Endothelial cell of umbilical vein (primary cell): ENCODE data around the gene MYO18A. TPM values are rescaled to one million over a fixed set of nuclear protein-coding genes. Genes with fewer than 3 reads are reported as not detected.
A peak's percentile ranks its signal among the peaks of the same experiment; 100 is the strongest.

Source experiments
- BruUV-seq: library from RNA; stranded (reverse); fragments of 400-500 nt; replicated peaks from 2 replicates; lab custom pipeline; 2021; lab: Mats Ljungman, UMichigan
- CTCF ChIA-PET: fragments of 300-600, 350-600 bp; sonication (Branson Sonifier 250); formaldehyde crosslinking; loops from one replicate; lab custom pipeline; 2021; ENCODE audit warnings: antibody characterized with exemption, inconsistent platforms; lab: Charles Lee
- POLR2A ChIA-PET: fragments of 300-600, 350-600 bp; sonication (Branson Sonifier 250); formaldehyde crosslinking; loops from one replicate; lab custom pipeline; 2021; ENCODE audit warnings: antibody characterized with exemption, inconsistent platforms; lab: Charles Lee
- DNase-seq: peaks from one replicate; pipeline ENCODE4 v3.0.0-alpha.2; 2011; ENCODE audit warnings: low read depth, low spot score
- FAIRE-seq: peaks from 2 replicates; lab custom pipeline; 2011; peaks lifted over from hg19 to GRCh38; lab: Jason Lieb, UNC
- H2AFZ ChIP-seq: 2 replicates; pipeline ENCODE4 v1.6.0; 2012; ENCODE audit warnings: low read depth, low read length, control low read depth, inconsistent platforms
- H3K27ac ChIP-seq: 2 replicates; pipeline ENCODE4 v1.5.1; 2011; ENCODE audit warnings: low read depth, mild to moderate bottlenecking, control low read depth, low read length, moderate library complexity; ENCODE audit not compliant: insufficient read depth
- H3K27me3 ChIP-seq, 2 experiments: 2 replicates each; pipeline versions ENCODE4 v1.6.0 to v1.6.1; 2011; ENCODE audit warnings: low read length in 2 of 2, mixed read lengths in 1 of 2; ENCODE audit not compliant: control insufficient read depth in 2 of 2, insufficient read depth in 2 of 2
- H3K36me3 ChIP-seq, 2 experiments: 2 replicates in 1 of 2; 3 replicates in 1 of 2; pipeline ENCODE4 v1.5.1; 2011; ENCODE audit warnings: low read length in 2 of 2, mild to moderate bottlenecking in 1 of 2, moderate library complexity in 1 of 2; ENCODE audit not compliant: control insufficient read depth in 2 of 2, insufficient read depth in 2 of 2; ENCODE audit errors: extremely low read depth in 1 of 2
- H3K4me1 ChIP-seq: 3 replicates; pipeline ENCODE4 v1.5.1; 2011; ENCODE audit warnings: mild to moderate bottlenecking, low read length; ENCODE audit not compliant: control insufficient read depth, insufficient read depth; ENCODE audit errors: extremely low read depth
- H3K4me2 ChIP-seq: 2 replicates; pipeline ENCODE4 v1.6.1; 2011; ENCODE audit warnings: low read length, control low read depth, mixed read lengths; ENCODE audit not compliant: insufficient read depth
- H3K4me3 ChIP-seq, 3 experiments: fragments of 200-600 bp in 1 of 3; sonication (generic), shearing (Covaris generic) in 1 of 3; replicated peaks in 1 of 3; 2 replicates each; pipeline ENCODE4 v1.5.1; 2011 to 2016; ENCODE audit warnings: control low read depth in 3 of 3, low read length in 3 of 3, mild to moderate bottlenecking in 2 of 3, inconsistent platforms in 1 of 3, low read depth in 1 of 3, moderate library complexity in 1 of 3; ENCODE audit not compliant: insufficient read depth in 1 of 3
- H3K79me2 ChIP-seq: 2 replicates; pipeline ENCODE4 v1.6.0; 2012; ENCODE audit warnings: low read length, inconsistent platforms; ENCODE audit not compliant: control insufficient read depth, insufficient read depth
- H3K9ac ChIP-seq: replicated peaks from 2 replicates; pipeline ENCODE3; 2011; ENCODE audit warnings: low read length, control low read depth; ENCODE audit not compliant: insufficient read depth; ENCODE audit errors: extremely low read depth
- H3K9me1 ChIP-seq: replicated peaks from 3 replicates; pipeline ENCODE4 v1.6.0; 2011; ENCODE audit warnings: mild to moderate bottlenecking, low read length; ENCODE audit not compliant: control insufficient read depth, insufficient read depth; ENCODE audit errors: extremely low read depth
- H3K9me3 ChIP-seq: replicated peaks from 2 replicates; pipeline ENCODE4 v1.5.1; 2012; ENCODE audit warnings: low read length, inconsistent platforms; ENCODE audit not compliant: control insufficient read depth, insufficient read depth
- H4K20me1 ChIP-seq: replicated peaks from 2 replicates; pipeline ENCODE3; 2011; ENCODE audit warnings: mild to moderate bottlenecking, low read length; ENCODE audit not compliant: control insufficient read depth, insufficient read depth; ENCODE audit errors: extremely low read depth
- FOS ChIP-seq: IDR thresholded peaks from 2 replicates; pipeline ENCODE4 v1.6.1; 2011; ENCODE audit warnings: mild to moderate bottlenecking, low read length, moderate library complexity, borderline replicate concordance; ENCODE audit not compliant: insufficient read depth
- GATA2 ChIP-seq: IDR thresholded peaks from 2 replicates; pipeline ENCODE4 v1.7.0; 2011; ENCODE audit warnings: low read depth, mild to moderate bottlenecking, moderate library complexity, mixed read lengths, low read length; ENCODE audit not compliant: insufficient read length, insufficient read depth
- MYC ChIP-seq: IDR thresholded peaks from one replicate; pipeline ENCODE4 v1.6.1; 2011; ENCODE audit warnings: mild to moderate bottlenecking, low read depth, low read length
- POLR2AphosphoS5 ChIP-seq: IDR thresholded peaks from 2 replicates; pipeline ENCODE4 v1.6.1; 2012; ENCODE audit warnings: low read depth, mild to moderate bottlenecking, control low read depth, low read length, moderate library complexity; ENCODE audit not compliant: insufficient read depth
- dilution Hi-C: fragments of 300-500 bp; cut with MboI; formaldehyde crosslinking; loops from one replicate; pipeline ENCODE4 v1.15.0; 2019; ENCODE audit warnings: low sequenced_read_pairs; ENCODE audit not compliant: extremely low pct_ligation_motif_present
- intact Hi-C: fragments of 100-400 bp; cut with micrococcal nuclease; formaldehyde crosslinking; loops from one replicate; pipeline ENCODE4 v1.10.0; 2022
- polyA plus RNA-seq, 4 experiments: library from polyadenylated mRNA; depleted of rRNA in 3 of 4; stranded (reverse) in 3 of 4; unstranded in 1 of 4; fragments of >200 nt; gene quantifications; 2 replicates each; pipeline versions ENCODE4 v1.2.1 to v1.2.3, GENCODE V29; 2011 to 2012; ENCODE audit warnings: missing spikeins in 1 of 4
- total RNA-seq: library from RNA; stranded (reverse); gene quantifications from 2 replicates; pipeline ENCODE4 v1.2.3, GENCODE V29; 2021
- TF ChIP-seq, protein P1 (sequence below), 2 donors: IDR thresholded peaks; 1 replicate in 1 of 2; 2 replicates in 1 of 2; pipeline ENCODE4 v1.5.1; 2011; ENCODE audit warnings: low read length in 2 of 2, mild to moderate bottlenecking in 2 of 2, moderate library complexity in 2 of 2, control low read depth in 1 of 2, inconsistent platforms in 1 of 2, low read depth in 1 of 2; ENCODE audit not compliant: insufficient read depth in 1 of 2; ENCODE audit errors: extremely low read depth in 1 of 2
- TF ChIP-seq, protein P2 (sequence below): IDR thresholded peaks from 2 replicates; pipeline ENCODE4 v1.6.1; 2011; ENCODE audit not compliant: insufficient read depth, insufficient read length

MYO18A gene
- total and polyA plus RNA-seq, 2 donors (not counting 3 experiments of a cell fraction or from before 2014, with no cell fraction given) = 3.9 to 28.3 TPM

DNA sequence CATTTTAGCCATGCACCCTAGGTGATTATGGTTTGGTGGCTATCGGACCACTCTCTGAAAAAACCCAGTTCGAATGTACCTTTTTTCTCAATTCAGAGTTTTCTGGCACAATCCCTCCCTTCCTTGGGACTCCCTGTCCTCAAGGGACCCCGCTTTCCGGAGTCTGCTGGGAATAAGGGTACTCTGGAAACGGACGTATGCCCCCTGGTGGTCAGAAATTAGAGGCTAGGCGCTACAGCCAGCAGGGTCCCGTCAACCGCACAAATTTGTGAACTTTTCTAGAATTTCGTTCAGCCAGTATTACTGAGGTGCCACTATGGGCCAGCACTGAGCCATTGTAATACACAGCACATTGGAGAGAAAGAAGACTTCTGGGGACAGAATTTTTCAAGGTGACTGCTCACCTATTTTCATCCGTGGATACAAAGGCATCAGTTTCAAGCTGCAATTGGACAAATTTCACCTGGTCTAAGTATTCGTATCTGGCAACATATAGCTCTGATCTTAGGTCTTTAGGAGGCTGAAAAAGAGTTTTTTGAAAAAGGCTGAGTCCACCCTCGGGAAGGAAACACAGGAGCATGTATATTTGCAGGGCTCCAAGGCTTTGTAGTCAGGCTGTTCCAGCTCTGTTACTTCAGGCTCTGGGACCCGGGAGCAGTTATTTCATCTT is 39.3 kb upstream of the MYO18A start:
- no peaks in the 10 kb centered on the region for H3K27me3 ChIP-seq
- H4K20me1 ChIP-seq = no peaks in the 10 kb centered on the region
- CTCF ChIA-PET = interaction anchor here (1.0 to 12.1 kb wide), 37 partner anchors 8 to 254 kb away, joined by 3 to 320 read pairs (median 5); partner anchors contain the start of genes MYO18A and NUFIP2
- TF ChIP-seq GATA2 = no peak
- TF ChIP-seq, protein P1, sequence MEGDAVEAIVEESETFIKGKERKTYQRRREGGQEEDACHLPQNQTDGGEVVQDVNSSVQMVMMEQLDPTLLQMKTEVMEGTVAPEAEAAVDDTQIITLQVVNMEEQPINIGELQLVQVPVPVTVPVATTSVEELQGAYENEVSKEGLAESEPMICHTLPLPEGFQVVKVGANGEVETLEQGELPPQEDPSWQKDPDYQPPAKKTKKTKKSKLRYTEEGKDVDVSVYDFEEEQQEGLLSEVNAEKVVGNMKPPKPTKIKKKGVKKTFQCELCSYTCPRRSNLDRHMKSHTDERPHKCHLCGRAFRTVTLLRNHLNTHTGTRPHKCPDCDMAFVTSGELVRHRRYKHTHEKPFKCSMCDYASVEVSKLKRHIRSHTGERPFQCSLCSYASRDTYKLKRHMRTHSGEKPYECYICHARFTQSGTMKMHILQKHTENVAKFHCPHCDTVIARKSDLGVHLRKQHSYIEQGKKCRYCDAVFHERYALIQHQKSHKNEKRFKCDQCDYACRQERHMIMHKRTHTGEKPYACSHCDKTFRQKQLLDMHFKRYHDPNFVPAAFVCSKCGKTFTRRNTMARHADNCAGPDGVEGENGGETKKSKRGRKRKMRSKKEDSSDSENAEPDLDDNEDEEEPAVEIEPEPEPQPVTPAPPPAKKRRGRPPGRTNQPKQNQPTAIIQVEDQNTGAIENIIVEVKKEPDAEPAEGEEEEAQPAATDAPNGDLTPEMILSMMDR (IDR thresholded peaks at IDR 0.05; ENCODE audit: extremely low read depth in 1 of 2, insufficient read depth in 1 of 2, low read depth in 1 of 2, low read length in 2 of 2) = peak; percentile 86 to 94
- no peaks in the 10 kb centered on the region for H3K79me2 ChIP-seq
- no peaks in the 10 kb centered on the region for H3K4me1 ChIP-seq
- intact Hi-C loops = loop anchor here (1.0 kb wide), 4 partner anchors 39 to 74 kb away; partner anchors contain the start of gene MYO18A
- H3K4me2 ChIP-seq = no peak overlapping the region
- H3K36me3 ChIP-seq = no peaks in the 10 kb centered on the region
- DNase-seq (peak; percentile 86), FAIRE-seq (peak; percentile 89)
- BruUV-seq = no TSS peak
- no peak overlapping the region for H3K27ac ChIP-seq
- H3K9ac ChIP-seq = no peak overlapping the region
- POLR2A ChIA-PET = no interaction called here
- H3K9me1 ChIP-seq = no peaks in the 10 kb centered on the region
- dilution Hi-C loops = no loop called here
- no peak overlapping the region for H2AFZ ChIP-seq
- no peaks in the 10 kb centered on the region for H3K9me3 ChIP-seq
- H3K4me3 ChIP-seq = no peak overlapping the region

DNA sequence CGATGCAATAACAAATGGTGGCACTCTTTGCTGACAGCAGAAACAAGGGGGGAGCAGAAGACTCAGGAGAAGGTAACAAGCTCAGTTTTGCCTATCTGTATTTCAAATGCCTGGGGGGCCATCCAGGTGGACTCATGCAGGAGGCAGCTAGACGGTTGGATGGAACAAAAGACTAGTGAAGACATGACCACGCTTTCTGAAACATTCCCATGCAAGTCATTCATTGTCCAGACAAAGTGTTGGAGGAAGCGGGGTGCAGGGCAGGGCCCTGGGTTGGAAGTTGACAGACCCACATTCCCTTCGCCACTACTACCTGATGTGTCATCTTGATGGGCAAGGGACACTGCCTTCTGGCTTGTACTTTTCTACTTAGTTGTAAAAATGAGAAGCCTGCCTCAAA is 36.7 kb upstream of the MYO18A start:
- H3K9ac ChIP-seq = no peak overlapping the region
- H3K36me3 ChIP-seq = no peaks in the 10 kb centered on the region
- no TSS peak for BruUV-seq
- no peak overlapping the region for H3K4me2 ChIP-seq
- no peaks in the 10 kb centered on the region for H3K9me1 ChIP-seq
- intact Hi-C loops (no loop called here), dilution Hi-C loops (no loop called here)
- H3K79me2 ChIP-seq = no peaks in the 10 kb centered on the region
- DNase-seq = no peak
- H3K4me3 ChIP-seq = no peak overlapping the region
- H2AFZ ChIP-seq = no peak overlapping the region
- TF ChIP-seq, protein P2, sequence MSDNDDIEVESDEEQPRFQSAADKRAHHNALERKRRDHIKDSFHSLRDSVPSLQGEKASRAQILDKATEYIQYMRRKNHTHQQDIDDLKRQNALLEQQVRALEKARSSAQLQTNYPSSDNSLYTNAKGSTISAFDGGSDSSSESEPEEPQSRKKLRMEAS = no peak
- TF ChIP-seq MYC (no peak), POLR2AphosphoS5 (no peak), GATA2 (no peak), FOS (no peak)
- TF ChIP-seq, protein P1 (IDR thresholded peaks at IDR 0.05; ENCODE audit: extremely low read depth in 1 of 2, insufficient read depth in 1 of 2, low read depth in 1 of 2, low read length in 2 of 2) = no peak
- no peaks in the 10 kb centered on the region for H3K9me3 ChIP-seq
- FAIRE-seq = no peak
- ChIA-PET POLR2A (no interaction called here), CTCF (interaction anchor here (0.7 to 12.1 kb wide), 9 partner anchors 10 to 92 kb away, joined by 3 to 320 read pairs (median 6); partner anchors contain the start of gene MYO18A)
- no peaks in the 10 kb centered on the region for H3K4me1 ChIP-seq
- H3K27ac ChIP-seq = no peak overlapping the region
- no peaks in the 10 kb centered on the region for H3K27me3 ChIP-seq
- H4K20me1 ChIP-seq = no peaks in the 10 kb centered on the region
